NCI-H345 treated with DMSO at 0.1 percent for 48 hours (cell line): ENCODE results near the gene DIAPH3.
"Not testable (repeated sequence)": the region's sequence is repeated elsewhere in the genome, so short reads cannot be mapped to it uniquely, and the experiment has no call there.

Source experiments
- DNase-seq: peaks from one replicate; lab custom pipeline; 2025; ENCODE audit not compliant: unreplicated experiment; lab: John Stamatoyannopoulos, UW

The DIAPH3 gene

GRCh38 chr13:60094385-60095088 lies 69.2 kb downstream of the DIAPH3 start:
- no peak for DNase-seq

GRCh38 chr13:60093425-60094019 lies 70.2 kb downstream of the DIAPH3 start:
- no peak for DNase-seq

GRCh38 chr13:60091573-60091972 lies 72.2 kb downstream of the DIAPH3 start:
- DNase-seq: no peak

- DNase-seq: no peak
Measured at GRCh38 chr13:60090574-60090973, 73.2 kb downstream of the DIAPH3 start.

- DNase-seq: not testable (repeated sequence)
Measured at GRCh38 chr13:60083780-60084179, 79.9 kb downstream of the DIAPH3 start.

GRCh38 chr13:60080850-60081249 lies 82.9 kb downstream of the DIAPH3 start:
- DNase-seq: no peak

- no peak for DNase-seq
Measured at GRCh38 chr13:60078226-60078625, 85.5 kb downstream of the DIAPH3 start.

GRCh38 chr13:60075850-60076249 lies 87.9 kb downstream of the DIAPH3 start:
- no peak for DNase-seq

GRCh38 chr13:60074397-60074796 lies 89.3 kb downstream of the DIAPH3 start:
- DNase-seq: no peak

- DNase-seq: no peak
Measured at GRCh38 chr13:60066226-60066625, 97.5 kb downstream of the DIAPH3 start.

GRCh38 chr13:60062502-60062901 lies 101.2 kb downstream of the DIAPH3 start:
- DNase-seq: no peak

GRCh38 chr13:60061737-60062136 lies 102.0 kb downstream of the DIAPH3 start:
- no peak for DNase-seq

GRCh38 chr13:60051754-60052285 lies 111.9 kb downstream of the DIAPH3 start:
- no peak for DNase-seq

- not testable (repeated sequence) for DNase-seq
Measured at GRCh38 chr13:60048353-60048752, 115.4 kb downstream of the DIAPH3 start.

- no peak for DNase-seq
Measured at GRCh38 chr13:60047918-60048317, 115.8 kb downstream of the DIAPH3 start.

- no peak for DNase-seq
Measured at GRCh38 chr13:60044321-60044720, 119.4 kb downstream of the DIAPH3 start.

- DNase-seq: no peak
Measured at GRCh38 chr13:60043262-60043661, 120.5 kb downstream of the DIAPH3 start.

GRCh38 chr13:60040668-60041067 lies 123.1 kb downstream of the DIAPH3 start:
- DNase-seq: not testable (repeated sequence)

- no peak for DNase-seq
Measured at GRCh38 chr13:60035874-60036273, 127.9 kb downstream of the DIAPH3 start.

- DNase-seq: no peak
Measured at GRCh38 chr13:60032851-60033250, 130.9 kb downstream of the DIAPH3 start.

- no peak for DNase-seq
Measured at GRCh38 chr13:60028021-60028420, 135.7 kb downstream of the DIAPH3 start.

GRCh38 chr13:60026286-60026685 lies 137.4 kb downstream of the DIAPH3 start:
- DNase-seq: no peak

- DNase-seq: no peak
Measured at GRCh38 chr13:60020288-60020687, 143.4 kb downstream of the DIAPH3 start.
